Measurements from ENCODE around the gene PATE3.

Gene PATE3, protein sequence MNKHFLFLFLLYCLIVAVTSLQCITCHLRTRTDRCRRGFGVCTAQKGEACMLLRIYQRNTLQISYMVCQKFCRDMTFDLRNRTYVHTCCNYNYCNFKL

DNA sequence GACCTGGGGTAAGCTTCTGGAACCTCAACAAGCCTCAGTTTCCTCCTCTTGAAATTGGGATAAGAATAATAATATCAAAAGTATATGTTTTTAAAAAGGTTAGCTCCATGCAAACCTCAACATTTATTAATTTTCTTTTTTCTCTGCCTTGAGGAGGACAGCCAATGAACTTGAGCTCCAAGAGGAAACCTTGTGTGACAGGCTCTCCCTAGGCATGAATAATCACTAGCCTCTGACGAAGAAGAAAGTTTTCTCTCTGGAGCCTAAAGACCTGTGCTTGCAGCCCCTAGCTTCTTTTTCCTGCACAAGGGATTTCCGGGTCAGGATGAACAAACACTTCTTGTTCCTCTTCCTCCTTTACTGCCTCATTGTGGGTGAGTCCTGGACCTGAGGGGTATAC is at the start of gene PATE3:
TSS of gene PATE3 (plus strand) at position 301 of the 400 bp plus-strand sequence. CDS start at position 326, 25 bp downstream.
- no peak within 1 kb of the TSS for H3K9ac ChIP-seq
- H3K79me2 ChIP-seq, result no peaks in the 10 kb centered on the region
- H3K4me2 ChIP-seq (ENCODE audit: low read length), result no peak within 1 kb of the TSS
- H3K4me1 ChIP-seq, result no peaks in the 10 kb centered on the region
- no peaks in the 10 kb centered on the region for H3K27me3 ChIP-seq (ENCODE audit: control insufficient read depth, insufficient read depth, low read length)
- H3K9me3 ChIP-seq (ENCODE audit: control insufficient read depth, low read length), result no peaks in the 10 kb centered on the region
- no peak within 1 kb of the TSS for H3K27ac ChIP-seq
- H2AFZ ChIP-seq, result no peak within 1 kb of the TSS
- no peak within 1 kb of the TSS for H3K4me3 ChIP-seq (ENCODE audit: low read depth, low read length)
- TF ChIP-seq, protein P1, sequence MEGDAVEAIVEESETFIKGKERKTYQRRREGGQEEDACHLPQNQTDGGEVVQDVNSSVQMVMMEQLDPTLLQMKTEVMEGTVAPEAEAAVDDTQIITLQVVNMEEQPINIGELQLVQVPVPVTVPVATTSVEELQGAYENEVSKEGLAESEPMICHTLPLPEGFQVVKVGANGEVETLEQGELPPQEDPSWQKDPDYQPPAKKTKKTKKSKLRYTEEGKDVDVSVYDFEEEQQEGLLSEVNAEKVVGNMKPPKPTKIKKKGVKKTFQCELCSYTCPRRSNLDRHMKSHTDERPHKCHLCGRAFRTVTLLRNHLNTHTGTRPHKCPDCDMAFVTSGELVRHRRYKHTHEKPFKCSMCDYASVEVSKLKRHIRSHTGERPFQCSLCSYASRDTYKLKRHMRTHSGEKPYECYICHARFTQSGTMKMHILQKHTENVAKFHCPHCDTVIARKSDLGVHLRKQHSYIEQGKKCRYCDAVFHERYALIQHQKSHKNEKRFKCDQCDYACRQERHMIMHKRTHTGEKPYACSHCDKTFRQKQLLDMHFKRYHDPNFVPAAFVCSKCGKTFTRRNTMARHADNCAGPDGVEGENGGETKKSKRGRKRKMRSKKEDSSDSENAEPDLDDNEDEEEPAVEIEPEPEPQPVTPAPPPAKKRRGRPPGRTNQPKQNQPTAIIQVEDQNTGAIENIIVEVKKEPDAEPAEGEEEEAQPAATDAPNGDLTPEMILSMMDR (IDR thresholded peaks at IDR 0.05), result no peak
- no peaks in the 10 kb centered on the region for H3K36me3 ChIP-seq (ENCODE audit: control insufficient read depth, insufficient read depth, low read length)

- no peak overlapping the region for H3K4me3 ChIP-seq (ENCODE audit: low read depth, low read length)
- H3K9me3 ChIP-seq (ENCODE audit: control insufficient read depth, low read length), result no peaks in the 10 kb centered on the region
- TF ChIP-seq, protein P1 (IDR thresholded peaks at IDR 0.05), result no peak
Measured at GRCh38 chr11:125740617-125741016, 47.3 kb upstream of the PATE3 start.

GRCh38 chr11:125743681-125744080 is 44.2 kb upstream of the PATE3 start:
- Histone ChIP-seq H3K4me2 (ENCODE audit: low read length) (no peak overlapping the region), H3K9me3 (ENCODE audit: control insufficient read depth, low read length) (no peaks in the 10 kb centered on the region), H3K9ac (no peak overlapping the region), H2AFZ (no peak overlapping the region), H3K27ac (no peak overlapping the region), H3K27me3 (ENCODE audit: control insufficient read depth, insufficient read depth, low read length) (no peaks in the 10 kb centered on the region), H3K4me3 (ENCODE audit: low read depth, low read length) (no peak overlapping the region), H3K4me1 (no peaks in the 10 kb centered on the region), H3K79me2 (no peaks in the 10 kb centered on the region), H3K36me3 (ENCODE audit: control insufficient read depth, insufficient read depth, low read length) (no peaks in the 10 kb centered on the region)
- TF ChIP-seq, protein P1 (IDR thresholded peaks at IDR 0.05), result no peak

More at GRCh38 chr11:125740617-125741016, 47.3 kb upstream of the PATE3 start:
- H3K4me2 ChIP-seq (ENCODE audit: low read length), result no peak overlapping the region
- H3K27ac ChIP-seq, result no peak overlapping the region
- H3K79me2 ChIP-seq, result no peaks in the 10 kb centered on the region
- no peaks in the 10 kb centered on the region for H3K36me3 ChIP-seq (ENCODE audit: control insufficient read depth, insufficient read depth, low read length)
- no peak overlapping the region for H3K9ac ChIP-seq
- no peaks in the 10 kb centered on the region for H3K4me1 ChIP-seq
- no peaks in the 10 kb centered on the region for H3K27me3 ChIP-seq (ENCODE audit: control insufficient read depth, insufficient read depth, low read length)
- H2AFZ ChIP-seq, result no peak overlapping the region

GRCh38 chr11:125745979-125746378 is 41.9 kb upstream of the PATE3 start, which contains the start of gene PATE1:
Gene PATE1, plus strand, starts transcription at chr11:125746279. Its CDS starts 26 bp downstream, at chr11:125746305.
- Histone ChIP-seq H3K27me3 (ENCODE audit: control insufficient read depth, insufficient read depth, low read length) (no peaks in the 10 kb centered on the region), H3K4me1 (no peaks in the 10 kb centered on the region), H3K36me3 (ENCODE audit: control insufficient read depth, insufficient read depth, low read length) (no peaks in the 10 kb centered on the region), H3K4me2 (ENCODE audit: low read length) (no peak within 1 kb of the TSS), H2AFZ (no peak within 1 kb of the TSS), H3K27ac (no peak within 1 kb of the TSS), H3K9me3 (ENCODE audit: control insufficient read depth, low read length) (no peaks in the 10 kb centered on the region), H3K79me2 (no peaks in the 10 kb centered on the region), H3K4me3 (ENCODE audit: low read depth, low read length) (no peak within 1 kb of the TSS), H3K9ac (no peak within 1 kb of the TSS)
- TF ChIP-seq, protein P1 (IDR thresholded peaks at IDR 0.05), result no peak

DNA sequence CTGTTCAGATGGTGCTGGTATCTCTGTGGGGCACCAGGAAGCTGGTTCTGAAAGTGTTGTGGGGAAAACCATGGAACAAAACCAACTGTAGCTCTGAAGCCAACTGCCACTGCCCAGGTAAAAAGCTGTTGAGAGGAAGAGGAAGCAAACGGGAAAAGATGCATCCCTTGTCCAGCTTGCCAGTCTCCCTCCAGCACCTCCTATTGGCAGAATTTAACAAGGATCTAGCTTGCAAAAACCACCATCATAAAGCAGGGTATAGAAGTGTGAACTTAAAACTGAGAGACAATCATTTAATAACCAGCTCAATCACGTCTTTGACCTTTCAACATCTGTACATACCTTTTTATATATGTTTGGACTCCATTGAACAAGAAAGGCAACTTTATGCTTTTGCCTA is 37.3 kb upstream of the PATE3 start:
- H3K79me2 ChIP-seq, result no peaks in the 10 kb centered on the region

More for the DNA sequence above, 37.3 kb upstream of the PATE3 start:
- Histone ChIP-seq H3K4me3 (ENCODE audit: low read depth, low read length) (no peak overlapping the region), H3K4me1 (no peaks in the 10 kb centered on the region), H3K36me3 (ENCODE audit: control insufficient read depth, insufficient read depth, low read length) (no peaks in the 10 kb centered on the region), H3K9ac (no peak overlapping the region), H2AFZ (no peak overlapping the region), H3K27me3 (ENCODE audit: control insufficient read depth, insufficient read depth, low read length) (no peaks in the 10 kb centered on the region), H3K27ac (no peak overlapping the region), H3K4me2 (ENCODE audit: low read length) (no peak overlapping the region), H3K9me3 (ENCODE audit: control insufficient read depth, low read length) (no peaks in the 10 kb centered on the region)
- TF ChIP-seq, protein P1 (IDR thresholded peaks at IDR 0.05), result no peak

Measured in parathyroid adenoma (tissue), 2 donors.